ENCODE data around the gene SLC9A9.

Gene SLC9A9

GRCh38 chr3:143358793-143359491 is 489.3 kb downstream of the SLC9A9 start:
- DNase-seq (ENCODE audit: low read depth in 2 of 2), result no peak

- DNase-seq (ENCODE audit: low read depth in 2 of 2), result no peak
Observed at GRCh38 chr3:143358155-143358792, 490.0 kb downstream of the SLC9A9 start.

- no peak for DNase-seq (ENCODE audit: low read depth in 2 of 2)
Observed at GRCh38 chr3:143357700-143358099, 490.6 kb downstream of the SLC9A9 start.

GRCh38 chr3:143356839-143357238 is 491.4 kb downstream of the SLC9A9 start:
- DNase-seq (ENCODE audit: low read depth in 2 of 2), result no peak

GRCh38 chr3:143354342-143354741 is 493.9 kb downstream of the SLC9A9 start:
- no peak for DNase-seq (ENCODE audit: low read depth in 2 of 2)

GRCh38 chr3:143352850-143353550 is 495.3 kb downstream of the SLC9A9 start:
- DNase-seq (ENCODE audit: low read depth in 2 of 2), result no peak

- no peak for DNase-seq (ENCODE audit: low read depth in 2 of 2)
Observed at GRCh38 chr3:143351895-143352608, 496.2 kb downstream of the SLC9A9 start.

GRCh38 chr3:143351354-143351753 is 496.9 kb downstream of the SLC9A9 start:
- no peak for DNase-seq (ENCODE audit: low read depth in 2 of 2)

GRCh38 chr3:143349455-143349854 is 498.8 kb downstream of the SLC9A9 start:
- DNase-seq (ENCODE audit: low read depth in 2 of 2), result no peak

GRCh38 chr3:143348486-143349327 is 499.6 kb downstream of the SLC9A9 start:
- no peak for DNase-seq (ENCODE audit: low read depth in 2 of 2)

GRCh38 chr3:143344516-143345165 is 503.6 kb downstream of the SLC9A9 start:
- no peak for DNase-seq (ENCODE audit: low read depth in 2 of 2)

- DNase-seq (ENCODE audit: low read depth in 2 of 2), result no peak
Observed at GRCh38 chr3:143343944-143344343, 504.3 kb downstream of the SLC9A9 start.

GRCh38 chr3:143343031-143343430 is 505.2 kb downstream of the SLC9A9 start:
- no peak for DNase-seq (ENCODE audit: low read depth in 2 of 2)

- DNase-seq (ENCODE audit: low read depth in 2 of 2), result no peak
Observed at GRCh38 chr3:143339451-143339850, 508.8 kb downstream of the SLC9A9 start.

GRCh38 chr3:143337387-143337786 is 510.9 kb downstream of the SLC9A9 start:
- no peak for DNase-seq (ENCODE audit: low read depth in 2 of 2)

- no peak for DNase-seq (ENCODE audit: low read depth in 2 of 2)
Observed at GRCh38 chr3:143334231-143334630, 514.0 kb downstream of the SLC9A9 start.

- DNase-seq (ENCODE audit: low read depth in 2 of 2), result no peak
Observed at GRCh38 chr3:143333367-143333766, 514.9 kb downstream of the SLC9A9 start.

- no peak for DNase-seq (ENCODE audit: low read depth in 2 of 2)
Observed at GRCh38 chr3:143332026-143332425, 516.2 kb downstream of the SLC9A9 start.

GRCh38 chr3:143331350-143331749 is 516.9 kb downstream of the SLC9A9 start:
- no peak for DNase-seq (ENCODE audit: low read depth in 2 of 2)

GRCh38 chr3:143330296-143330868 is 517.9 kb downstream of the SLC9A9 start:
- no peak for DNase-seq (ENCODE audit: low read depth in 2 of 2)

All from stimulated activated CD8-positive, alpha-beta memory T cell treated with anti-CD3 and anti-CD28 coated beads, Interleukin-2, amount 100 ng/mL, for 48 hours (primary cell).